ENCODE results near the gene TWIST1.

TWIST1 gene

GRCh38 chr7:19094598-19095352 is 22.7 kb downstream of the TWIST1 start:
- DNase-seq: no peak

GRCh38 chr7:19094138-19094537 is 23.3 kb downstream of the TWIST1 start:
- no peak for DNase-seq

GRCh38 chr7:19091550-19092200 is 25.8 kb downstream of the TWIST1 start:
- no peak for DNase-seq

GRCh38 chr7:19090526-19090925 is 26.9 kb downstream of the TWIST1 start:
- DNase-seq: no peak

GRCh38 chr7:19089797-19090196 is 27.6 kb downstream of the TWIST1 start:
- no peak for DNase-seq

- no peak for DNase-seq
Observed at GRCh38 chr7:19089378-19089777, 28.1 kb downstream of the TWIST1 start.

GRCh38 chr7:19080093-19080492 is 37.3 kb downstream of the TWIST1 start:
- DNase-seq: no peak

GRCh38 chr7:19079066-19079465 is 38.4 kb downstream of the TWIST1 start:
- DNase-seq: no peak

GRCh38 chr7:19069842-19070241 is 47.6 kb downstream of the TWIST1 start:
- no peak for DNase-seq

GRCh38 chr7:19066170-19066569 is 51.3 kb downstream of the TWIST1 start:
- no peak for DNase-seq

Data from AML-193 (cell line).